Effector memory CD4-positive, alpha-beta T cell (primary cell): ENCODE data around the gene ESPN.
A peak's percentile ranks its signal among the peaks of the same experiment; 100 is the strongest.
"Not testable (repeated sequence)": the region's sequence is repeated elsewhere in the genome, so short reads cannot be mapped to it uniquely, and the experiment has no call there.

Experiments used
- DNase-seq, 3 donors: peaks; one replicate each; pipeline ENCODE4 v3.0.0-alpha.2; 2020
- H3K27ac ChIP-seq: 2 replicates; pipeline ENCODE4 v1.7.0; 2013; ENCODE audit warnings: mild to moderate bottlenecking, low read length, moderate library complexity; ENCODE audit not compliant: insufficient read depth, poor library complexity, severe bottlenecking
- H3K27me3 ChIP-seq: replicated peaks from 2 replicates; pipeline ENCODE4 v1.7.0; 2013; ENCODE audit warnings: mild to moderate bottlenecking, low read length; ENCODE audit not compliant: insufficient read depth, control insufficient read depth, poor library complexity, severe bottlenecking
- H3K36me3 ChIP-seq: 2 replicates; pipeline ENCODE4 v1.7.0; 2013; ENCODE audit warnings: mild to moderate bottlenecking, low read length, moderate library complexity; ENCODE audit not compliant: control insufficient read depth, insufficient read depth
- H3K4me1 ChIP-seq: 2 replicates; pipeline ENCODE4 v1.7.0; 2013; ENCODE audit warnings: low read length, mild to moderate bottlenecking; ENCODE audit not compliant: control insufficient read depth, insufficient read depth, poor library complexity, severe bottlenecking
- H3K4me3 ChIP-seq: 2 replicates; pipeline ENCODE4 v1.7.0; 2013; ENCODE audit warnings: low read length, low read depth, mild to moderate bottlenecking; ENCODE audit not compliant: insufficient read depth, poor library complexity, severe bottlenecking
- H3K9me3 ChIP-seq: 2 replicates; pipeline ENCODE4 v1.7.0; 2013; ENCODE audit warnings: mild to moderate bottlenecking, low read length, moderate library complexity; ENCODE audit not compliant: control insufficient read depth

The ESPN gene

GRCh38 chr1:6437012-6437700 is 12.6 kb downstream of the ESPN start:
- not testable (repeated sequence) for H3K4me1 ChIP-seq, DNase-seq, H3K4me3 ChIP-seq, H3K36me3 ChIP-seq, H3K9me3 ChIP-seq, H3K27me3 ChIP-seq, H3K27ac ChIP-seq

GRCh38 chr1:6438047-6438525 is 13.5 kb downstream of the ESPN start:
- Histone ChIP-seq H3K36me3 (no peaks in the 10 kb centered on the region), H3K27ac (no peak overlapping the region), H3K9me3 (no peaks in the 10 kb centered on the region), H3K4me3 (no peak overlapping the region), H3K27me3 (no peaks in the 10 kb centered on the region), H3K4me1 (peaks cover 4% of the 10 kb centered on the region)
- DNase-seq = peak; percentile 51 to 67 (median 55)

- Histone ChIP-seq H3K27ac (no peak overlapping the region), H3K9me3 (no peaks in the 10 kb centered on the region), H3K27me3 (no peaks in the 10 kb centered on the region), H3K4me3 (no peak overlapping the region), H3K36me3 (no peaks in the 10 kb centered on the region), H3K4me1 (peaks cover 4% of the 10 kb centered on the region)
- peak; percentile 66 to 78 (median 76) for DNase-seq
Measured at GRCh38 chr1:6440198-6441126, 15.9 kb downstream of the ESPN start.

- H3K27me3 ChIP-seq = no peaks in the 10 kb centered on the region
- H3K36me3 ChIP-seq = no peaks in the 10 kb centered on the region
- H3K4me1 ChIP-seq = peaks cover 8% of the 10 kb centered on the region
- H3K9me3 ChIP-seq = no peaks in the 10 kb centered on the region
- DNase-seq = no peak
- H3K27ac ChIP-seq = no peak overlapping the region
- no peak overlapping the region for H3K4me3 ChIP-seq
Measured at GRCh38 chr1:6441586-6441985, 17.0 kb downstream of the ESPN start.

GRCh38 chr1:6443339-6444115 is 19.0 kb downstream of the ESPN start:
- peaks cover 19% of the 10 kb centered on the region for H3K27me3 ChIP-seq
- DNase-seq = no peak
- no peak overlapping the region for H3K4me3 ChIP-seq
- H3K9me3 ChIP-seq = no peaks in the 10 kb centered on the region
- no peaks in the 10 kb centered on the region for H3K36me3 ChIP-seq
- peaks cover 27% of the 10 kb centered on the region for H3K4me1 ChIP-seq
- no peak overlapping the region for H3K27ac ChIP-seq

GRCh38 chr1:6444377-6444776 is 19.8 kb downstream of the ESPN start:
- Histone ChIP-seq H3K27ac (no peak overlapping the region), H3K9me3 (no peaks in the 10 kb centered on the region), H3K4me1 (peaks cover 27% of the 10 kb centered on the region), H3K4me3 (no peak overlapping the region), H3K27me3 (peaks cover 19% of the 10 kb centered on the region), H3K36me3 (no peaks in the 10 kb centered on the region)
- DNase-seq = no peak

- Histone ChIP-seq H3K27ac (no peak overlapping the region), H3K4me1 (peaks cover 23% of the 10 kb centered on the region), H3K27me3 (peaks cover 19% of the 10 kb centered on the region), H3K4me3 (no peak overlapping the region), H3K36me3 (no peaks in the 10 kb centered on the region), H3K9me3 (no peaks in the 10 kb centered on the region)
- no peak for DNase-seq
Measured at GRCh38 chr1:6445062-6445763, 20.6 kb downstream of the ESPN start.

GRCh38 chr1:6445929-6446328 is 21.4 kb downstream of the ESPN start:
- peaks cover 19% of the 10 kb centered on the region for H3K27me3 ChIP-seq
- DNase-seq, H3K4me3 ChIP-seq, H3K27ac ChIP-seq, H3K36me3 ChIP-seq, H3K9me3 ChIP-seq: not testable (repeated sequence)
- H3K4me1 ChIP-seq = peaks cover 23% of the 10 kb centered on the region

GRCh38 chr1:6446665-6447015 is 22.1 kb downstream of the ESPN start:
- Histone ChIP-seq H3K9me3 (no peaks in the 10 kb centered on the region), H3K4me1 (peaks cover 23% of the 10 kb centered on the region), H3K36me3 (no peaks in the 10 kb centered on the region), H3K27me3 (peaks cover 19% of the 10 kb centered on the region), H3K27ac (no peak overlapping the region), H3K4me3 (peak overlapping the region; percentile 61)
- DNase-seq = no peak
